NCI-H226 (cell line): ENCODE measurements around the gene RAB8A.

Source experiments
- DNase-seq: peaks from one replicate; pipeline ENCODE4 v3.0.0-alpha.2; 2015

The RAB8A gene

GRCh38 chr19:16111160-16111908, at the start of gene RAB8A:
Gene RAB8A, plus strand, starts transcription at chr19:16111889. Its CDS starts 13 bp downstream, at chr19:16111902.
- DNase-seq, result peak; percentile 98

- no peak for DNase-seq
Observed at GRCh38 chr19:16061943-16062342, 49.7 kb upstream of the RAB8A start.

DNA sequence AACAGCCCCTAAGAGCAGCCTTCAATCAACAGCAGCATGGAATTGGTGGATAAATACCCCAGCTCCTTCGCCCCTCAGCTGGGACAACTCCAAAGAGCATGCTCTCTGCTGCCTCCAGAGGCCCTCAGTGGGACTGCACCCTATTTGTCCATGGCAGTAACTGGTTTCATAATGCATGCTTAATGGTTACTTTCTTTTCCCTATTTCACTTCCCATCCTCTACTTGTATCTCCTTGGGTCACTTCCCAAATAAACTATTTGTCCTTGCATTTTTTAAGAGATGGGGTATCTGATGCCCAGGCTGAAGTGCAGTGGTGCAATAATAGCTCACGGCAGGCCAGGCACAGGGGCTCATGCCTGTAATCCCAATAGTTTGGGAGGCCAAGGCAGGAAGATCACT, 48.9 kb upstream of the RAB8A start:
- DNase-seq, result no peak

DNA sequence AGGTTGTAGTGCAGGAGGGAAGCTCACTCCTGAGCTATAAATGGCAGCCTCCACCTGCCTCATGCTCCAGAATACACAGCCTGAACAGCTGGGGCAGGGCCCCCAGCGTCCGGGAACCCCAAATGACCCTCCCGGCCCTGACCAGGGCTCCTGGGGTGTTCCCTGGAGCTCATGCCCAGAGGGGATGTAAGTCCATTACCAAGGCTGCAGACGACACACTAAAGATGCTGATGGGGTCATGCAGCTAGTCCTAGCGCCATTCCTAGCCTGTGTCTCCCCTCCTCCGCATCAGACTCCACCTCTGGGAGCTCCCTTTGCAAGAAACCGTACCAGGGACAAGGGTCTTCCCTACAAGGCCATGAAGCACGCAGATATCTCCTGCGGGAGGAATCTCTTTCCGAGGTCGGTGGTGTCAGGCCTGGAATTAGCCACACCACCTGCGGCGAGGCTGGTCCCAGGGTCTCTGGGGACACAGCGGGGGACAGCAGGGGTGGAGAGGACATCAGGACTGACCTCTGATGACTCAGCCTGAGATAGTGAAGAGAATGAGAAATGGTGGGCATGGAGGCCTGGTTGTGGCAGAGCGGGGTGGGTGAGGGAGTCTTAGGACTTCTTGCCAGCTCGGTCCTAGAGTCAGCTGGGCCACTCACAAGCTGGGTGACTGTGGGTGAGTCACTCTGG, 47.3 kb upstream of the RAB8A start:
- DNase-seq, result no peak

DNA sequence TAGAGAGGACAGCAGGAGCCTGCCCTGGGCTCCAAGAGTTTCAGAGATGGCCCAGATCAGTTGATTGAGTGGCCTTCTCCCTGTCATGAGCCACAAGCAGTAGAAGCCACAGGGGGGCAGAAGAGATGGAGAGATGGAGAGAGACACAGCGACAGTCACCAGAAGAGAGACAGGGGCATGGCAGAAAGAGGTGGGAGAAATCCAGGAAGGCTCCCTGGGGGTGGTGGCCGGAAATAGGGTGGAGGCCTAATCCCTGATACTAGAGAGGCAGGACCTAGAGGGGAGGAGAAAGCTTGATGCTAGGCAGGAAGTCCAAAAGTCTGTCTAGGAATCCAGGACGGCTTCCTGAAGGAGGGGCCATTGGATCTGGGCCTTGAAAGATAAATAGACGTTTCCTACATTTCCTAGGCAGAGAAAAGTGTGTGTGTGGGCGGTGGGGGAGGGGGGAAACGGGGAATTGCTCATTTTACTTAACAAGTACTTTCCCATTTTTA, 45.0 kb upstream of the RAB8A start:
- DNase-seq, result peak; percentile 61

GRCh38 chr19:16067205-16067938, 44.3 kb upstream of the RAB8A start:
- DNase-seq, result peak; percentile 63

GRCh38 chr19:16068696-16069259, 42.9 kb upstream of the RAB8A start:
- no peak for DNase-seq

DNA sequence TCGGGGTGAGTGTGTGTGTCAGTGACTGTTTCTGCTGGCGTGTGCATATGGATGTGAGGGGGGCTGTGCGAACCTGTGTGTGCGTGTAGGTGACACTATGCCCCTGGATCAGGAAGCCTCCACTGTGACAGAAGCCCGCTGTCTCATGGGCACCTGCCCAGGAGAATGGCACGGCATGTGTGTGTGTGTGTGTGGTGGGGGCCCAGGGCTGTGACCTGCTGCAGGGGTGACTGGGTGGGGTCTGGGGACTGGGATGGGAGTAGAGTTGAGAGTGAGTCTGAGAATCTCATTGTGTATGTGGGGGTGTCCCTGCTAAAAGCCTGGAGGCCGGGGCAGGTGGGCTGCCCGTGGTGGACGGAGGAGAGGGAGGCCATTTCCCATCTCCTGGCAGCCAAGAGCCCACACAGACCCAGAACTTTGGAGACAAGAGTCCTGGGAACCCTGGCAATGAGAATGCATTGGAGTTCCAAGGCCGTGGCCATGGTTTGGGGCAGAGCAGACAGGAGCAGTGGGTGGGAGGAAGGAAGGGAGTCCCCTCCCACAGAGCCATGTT, 41.8 kb upstream of the RAB8A start:
- no peak for DNase-seq

GRCh38 chr19:16070366-16070990, 41.2 kb upstream of the RAB8A start:
- no peak for DNase-seq

DNA sequence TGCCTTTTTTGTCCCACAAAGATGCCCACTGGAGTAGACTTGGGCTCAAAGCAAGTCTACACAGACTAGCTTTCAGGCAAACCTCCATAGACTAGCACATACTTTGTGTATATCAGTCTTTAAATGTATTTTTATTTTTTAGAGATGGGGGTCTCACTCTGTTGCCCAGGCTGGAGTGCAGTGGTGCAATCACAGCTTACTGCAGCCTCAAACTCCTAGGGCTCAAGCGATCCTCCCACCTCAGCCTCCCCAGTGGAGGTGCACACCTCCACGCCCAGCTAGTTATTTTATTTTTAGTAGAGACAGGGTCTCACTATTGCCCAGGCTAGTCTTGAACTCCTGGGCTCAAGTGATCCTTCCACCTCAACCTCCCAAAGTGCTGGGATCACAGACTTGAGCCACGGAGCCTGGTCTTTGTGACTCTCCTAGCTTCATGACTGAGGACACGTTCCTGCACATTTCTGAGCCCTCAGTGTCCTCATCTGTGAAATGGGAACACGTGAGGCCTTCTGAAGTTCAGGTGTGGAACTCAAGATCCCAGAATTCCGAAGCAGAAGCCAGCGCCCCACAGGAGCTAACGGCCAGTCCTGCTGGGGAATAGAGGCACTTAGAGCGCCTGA, 40.5 kb upstream of the RAB8A start:
- no peak for DNase-seq

- no peak for DNase-seq
Observed at GRCh38 chr19:16073481-16073880, 38.2 kb upstream of the RAB8A start.

DNA sequence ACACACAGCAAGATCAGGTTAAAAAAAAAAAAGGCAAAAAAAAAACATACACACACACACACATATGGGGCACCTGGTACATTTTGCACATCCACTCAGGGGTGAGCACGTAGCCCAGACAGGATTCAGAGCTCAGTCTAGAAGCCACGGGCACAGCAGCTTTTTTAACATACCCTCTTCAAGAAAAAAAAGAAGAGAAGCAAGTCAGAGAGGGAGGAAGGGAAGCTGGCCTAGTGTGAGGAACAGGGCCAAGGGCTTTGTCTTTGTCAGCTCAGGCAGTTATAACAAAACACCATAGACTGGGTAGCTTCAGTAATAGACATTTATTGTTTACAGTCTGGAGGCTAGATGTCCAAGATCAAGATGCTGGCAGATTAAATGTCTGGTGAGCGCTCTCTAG, 37.7 kb upstream of the RAB8A start:
- DNase-seq, result no peak

DNA sequence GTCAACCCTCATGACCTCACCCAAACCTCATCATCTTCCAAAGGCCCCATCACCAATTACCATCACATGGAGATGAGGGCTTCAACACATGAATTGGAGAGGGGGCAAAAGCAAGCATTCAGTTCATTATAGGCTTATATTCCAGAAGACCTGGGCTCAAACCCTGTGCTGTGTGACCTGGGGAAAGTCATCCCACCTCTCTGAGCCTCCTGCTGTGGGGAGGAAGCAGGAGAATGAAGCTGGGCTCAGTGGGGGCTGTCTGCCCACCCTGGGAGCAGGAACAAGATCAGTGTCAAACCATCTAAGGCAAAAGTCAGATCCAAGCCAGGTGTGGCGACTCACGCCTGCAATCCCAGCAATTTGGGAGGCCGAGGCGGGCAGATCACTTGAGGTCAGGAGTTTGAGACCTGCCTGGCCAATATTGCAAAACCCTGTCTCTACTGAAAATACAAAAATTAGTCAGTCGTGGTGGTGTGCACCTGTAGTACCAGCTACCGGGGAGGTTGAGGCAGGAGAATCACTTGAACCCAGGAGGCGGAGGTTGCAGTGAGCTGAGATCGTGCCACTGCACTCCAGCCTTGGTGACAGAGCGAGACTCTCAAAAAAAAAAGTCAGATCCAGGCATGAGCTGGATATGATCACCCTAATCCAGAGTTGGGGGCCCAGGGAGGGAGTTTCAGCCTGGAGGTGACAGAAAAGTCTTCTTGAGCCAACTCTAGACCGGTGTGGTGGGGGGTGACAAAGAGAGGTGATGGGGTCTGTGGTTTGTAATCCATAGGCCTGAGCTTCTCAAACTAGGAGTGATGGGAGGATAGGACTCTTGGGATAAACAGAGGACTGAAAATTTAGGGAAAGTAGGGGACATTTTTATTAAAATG, 37.0 kb upstream of the RAB8A start:
- no peak for DNase-seq

- DNase-seq, result no peak
Observed at GRCh38 chr19:16075430-16076153, 36.1 kb upstream of the RAB8A start.

DNA sequence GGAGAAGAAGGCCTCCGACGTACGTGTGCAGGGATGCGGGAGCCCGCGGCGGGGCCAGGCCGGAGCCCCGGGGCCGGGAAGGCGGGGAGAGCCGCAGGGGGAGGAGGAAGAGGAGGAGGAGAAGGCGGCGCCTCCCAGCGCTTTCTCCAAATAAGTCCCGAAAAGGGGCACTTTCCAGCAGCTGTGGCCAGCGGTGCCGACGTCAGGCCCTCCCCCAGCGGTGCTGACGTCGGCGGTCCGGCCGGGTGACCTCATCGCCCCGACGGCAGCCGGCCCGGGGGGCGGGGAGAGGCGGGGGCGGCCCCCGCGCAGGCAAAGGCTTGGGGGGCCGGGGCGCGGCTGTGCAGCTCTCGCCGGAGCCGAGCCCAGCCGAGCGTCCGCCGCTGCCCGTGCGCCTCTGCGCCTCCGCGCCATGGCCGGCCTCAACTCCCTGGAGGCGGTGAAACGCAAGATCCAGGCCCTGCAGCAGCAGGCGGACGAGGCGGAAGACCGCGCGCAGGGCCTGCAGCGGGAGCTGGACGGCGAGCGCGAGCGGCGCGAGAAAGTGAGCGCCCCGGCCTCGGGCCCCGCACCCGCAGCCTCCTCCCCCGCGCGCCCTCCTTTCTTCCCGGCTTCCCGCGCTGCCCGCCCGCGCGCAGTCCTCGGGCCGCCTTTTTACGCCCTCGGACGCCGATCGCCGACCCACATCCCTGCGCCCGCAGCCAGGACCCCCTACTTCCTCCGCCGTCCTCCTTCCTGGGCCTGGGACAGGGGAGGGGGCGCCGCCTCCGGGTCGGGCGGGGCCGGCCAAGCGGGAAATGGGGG, 35.3 kb upstream of the RAB8A start, which contains the start of gene TPM4:
TSS of gene TPM4 (plus strand) at position 342 of the 804 bp plus-strand sequence. CDS start at position 413, 71 bp downstream.
- DNase-seq, result peak; percentile 69

DNA sequence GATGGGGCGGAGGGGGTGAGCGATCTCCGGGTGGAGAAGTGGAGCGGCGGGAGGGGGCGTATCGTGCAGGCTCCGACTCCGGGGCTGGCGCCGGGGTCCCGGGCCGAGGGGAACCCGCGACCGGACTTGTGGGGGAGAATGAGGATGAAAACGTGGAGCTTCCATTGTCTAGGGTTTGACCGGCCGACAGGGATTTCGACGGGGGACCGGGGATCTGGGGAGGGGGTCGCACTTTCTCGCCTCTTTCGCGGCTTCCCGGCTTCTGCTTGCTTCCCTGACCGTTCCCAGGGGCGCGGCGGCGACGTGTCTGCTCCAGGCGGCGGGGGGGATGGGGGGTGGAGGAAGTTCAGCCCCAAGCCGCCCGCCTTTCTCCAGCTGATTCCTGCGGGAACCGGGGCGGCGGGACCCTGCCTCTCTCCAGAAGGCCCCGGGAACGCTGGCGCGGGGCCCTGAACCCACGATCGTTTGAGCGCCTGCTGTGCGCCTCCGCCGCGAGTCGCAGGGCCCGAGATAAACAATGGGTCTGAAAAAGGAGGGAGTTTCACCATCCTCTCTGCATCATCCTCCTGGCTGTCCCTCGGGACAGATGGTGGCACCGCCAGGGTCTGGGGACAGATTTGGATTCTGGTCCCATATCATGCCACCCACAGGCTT, 34.6 kb upstream of the RAB8A start:
- no peak for DNase-seq

GRCh38 chr19:16077984-16078758, 33.5 kb upstream of the RAB8A start:
- DNase-seq, result no peak
